DND-41 (cell line): ENCODE data around the gene PASK.
A peak's percentile ranks its signal among the peaks of the same experiment; 100 is the strongest.

Source experiments
- ATAC-seq: fragments of 200-7000 bp; cut with Tn5 transposase; 3 replicates; pipeline ENCODE4 v1.9.1; 2021; ENCODE audit warnings: low read depth; ENCODE audit not compliant: insufficient read depth
- DNase-seq: peaks from one replicate; pipeline ENCODE4 v3.0.0-alpha.2; 2020
- H2AFZ ChIP-seq: 2 replicates; pipeline ENCODE4 v1.6.0; 2012; ENCODE audit warnings: low read depth, low read length
- H3K27ac ChIP-seq: 2 replicates; pipeline ENCODE4 v1.5.1; 2012; ENCODE audit warnings: low read length, inconsistent platforms
- H3K27me3 ChIP-seq: fragments of 200-600 bp; sonication (generic); 2 replicates; pipeline ENCODE4 v1.6.0; 2012; ENCODE audit warnings: low read length, mild to moderate bottlenecking, inconsistent platforms; ENCODE audit not compliant: insufficient read depth, poor library complexity
- H3K36me3 ChIP-seq: 2 replicates; pipeline ENCODE4 v1.5.1; 2012; ENCODE audit warnings: low read length, inconsistent platforms; ENCODE audit not compliant: insufficient read depth
- H3K4me1 ChIP-seq: 2 replicates; pipeline ENCODE4 v1.5.1; 2012; ENCODE audit warnings: mild to moderate bottlenecking, low read length; ENCODE audit not compliant: insufficient read depth
- H3K4me2 ChIP-seq: 2 replicates; pipeline ENCODE4 v1.6.0; 2012; ENCODE audit warnings: mild to moderate bottlenecking, moderate library complexity, low read length, inconsistent platforms; ENCODE audit not compliant: insufficient read depth
- H3K4me3 ChIP-seq, 2 experiments: fragments of 200-600 bp in 1 of 2; shearing (Covaris generic) in 1 of 2; 2 replicates each; pipeline ENCODE4 v1.5.1; 2012 to 2016; ENCODE audit warnings: inconsistent platforms in 2 of 2, low read length in 2 of 2, mild to moderate bottlenecking in 2 of 2, low read depth in 1 of 2, moderate library complexity in 1 of 2
- H3K79me2 ChIP-seq: 2 replicates; pipeline ENCODE4 v1.6.0; 2012; ENCODE audit warnings: low read length, inconsistent platforms; ENCODE audit not compliant: insufficient read depth
- H3K9ac ChIP-seq: 2 replicates; pipeline ENCODE4 v1.6.0; 2012; ENCODE audit warnings: low read depth, mild to moderate bottlenecking, inconsistent platforms, low read length, moderate library complexity
- H3K9me3 ChIP-seq: 2 replicates; pipeline ENCODE4 v1.5.1; 2012; ENCODE audit warnings: low read length, moderate library complexity, mild to moderate bottlenecking, inconsistent platforms; ENCODE audit not compliant: insufficient read depth, severe bottlenecking
- H4K20me1 ChIP-seq: 2 replicates; pipeline ENCODE4 v1.6.0; 2012; ENCODE audit warnings: low read length; ENCODE audit not compliant: insufficient read depth
- CTCF ChIP-seq: IDR thresholded peaks from 2 replicates; pipeline ENCODE4 v1.5.1; 2012; ENCODE audit warnings: borderline replicate concordance, low read length, moderate library complexity, mild to moderate bottlenecking; ENCODE audit not compliant: poor library complexity, severe bottlenecking; ENCODE audit errors: extremely low read depth
- EZH2 ChIP-seq: IDR thresholded peaks from 3 replicates; pipeline ENCODE4 v1.6.1; 2012; ENCODE audit warnings: borderline replicate concordance, low read depth, mild to moderate bottlenecking, moderate library complexity, low read length, inconsistent platforms; ENCODE audit not compliant: severe bottlenecking

Gene PASK

GRCh38 chr2:241099246-241099645, 50.0 kb downstream of the PASK start:
- H3K27ac ChIP-seq, result no peak overlapping the region
- no peak overlapping the region for H3K4me3 ChIP-seq
- H2AFZ ChIP-seq, result no peak overlapping the region
- DNase-seq (no peak), ATAC-seq (no peak)
- no peaks in the 10 kb centered on the region for H3K27me3 ChIP-seq
- no peak overlapping the region for H3K9ac ChIP-seq
- no peaks in the 10 kb centered on the region for H3K9me3 ChIP-seq
- peaks cover 58% of the 10 kb centered on the region for H3K4me1 ChIP-seq
- peaks cover 66% of the 10 kb centered on the region for H3K36me3 ChIP-seq
- TF ChIP-seq EZH2, result no peak
- TF ChIP-seq CTCF, result no peak
- H3K4me2 ChIP-seq, result no peak overlapping the region
- peaks cover 11% of the 10 kb centered on the region; the same call in 1 of the 2 replicates for H4K20me1 ChIP-seq
- H3K79me2 ChIP-seq, result peaks cover 74% of the 10 kb centered on the region

GRCh38 chr2:241096979-241097378, 52.3 kb downstream of the PASK start:
- H3K27ac ChIP-seq, result no peak overlapping the region
- H4K20me1 ChIP-seq, result peaks cover 11% of the 10 kb centered on the region; the same call in 1 of the 2 replicates
- H3K4me1 ChIP-seq, result peaks cover 44% of the 10 kb centered on the region
- H3K9me3 ChIP-seq, result no peaks in the 10 kb centered on the region
- H3K27me3 ChIP-seq, result no peaks in the 10 kb centered on the region
- no peak overlapping the region for H3K4me3 ChIP-seq
- no peak for DNase-seq
- ATAC-seq, result no peak
- H3K79me2 ChIP-seq, result peaks cover 57% of the 10 kb centered on the region
- H3K9ac ChIP-seq, result no peak overlapping the region
- TF ChIP-seq CTCF, result no peak
- no peak for TF ChIP-seq EZH2
- no peak overlapping the region for H2AFZ ChIP-seq
- peaks cover 88% of the 10 kb centered on the region for H3K36me3 ChIP-seq
- H3K4me2 ChIP-seq, result no peak overlapping the region

- Histone ChIP-seq H3K36me3 (peaks cover 94% of the 10 kb centered on the region), H3K27me3 (no peaks in the 10 kb centered on the region), H3K4me2 (no peak overlapping the region), H3K9ac (no peak overlapping the region), H3K4me3 (no peak overlapping the region), H2AFZ (no peak overlapping the region), H3K4me1 (peaks cover 35% of the 10 kb centered on the region), H3K79me2 (peaks cover 45% of the 10 kb centered on the region), H4K20me1 (peaks cover 16% of the 10 kb centered on the region), H3K27ac (no peak overlapping the region), H3K9me3 (no peaks in the 10 kb centered on the region)
- no peak for TF ChIP-seq CTCF
- TF ChIP-seq EZH2, result no peak
- ATAC-seq (peak; percentile 79), DNase-seq (peak; percentile 34)
These were observed 53.5 kb downstream of the PASK start for GRCh38 chr2:241095594-241096290.
